Kidney tubule cell (primary cell): ENCODE data around the gene COMMD4.

Experiments used
- DNase-seq: peaks from one replicate; pipeline ENCODE4 v3.0.0-alpha.2; 2018; ENCODE audit warnings: low spot score

Gene COMMD4

GRCh38 chr15:75357976-75358673 lies 22.3 kb downstream of the COMMD4 start:
- no peak for DNase-seq

GRCh38 chr15:75358771-75359536 lies 23.1 kb downstream of the COMMD4 start:
- no peak for DNase-seq

- DNase-seq = no peak
Measured at GRCh38 chr15:75359537-75360250, 23.8 kb downstream of the COMMD4 start.

GRCh38 chr15:75360391-75360790 lies 24.5 kb downstream of the COMMD4 start:
- no peak for DNase-seq

- DNase-seq = no peak
Measured at GRCh38 chr15:75360856-75361255, 25.0 kb downstream of the COMMD4 start.

- no peak for DNase-seq
Measured at GRCh38 chr15:75361361-75361988, 25.6 kb downstream of the COMMD4 start.

- no peak for DNase-seq
Measured at GRCh38 chr15:75361989-75362641, 26.3 kb downstream of the COMMD4 start.

- no peak for DNase-seq
Measured at GRCh38 chr15:75362642-75363249, 26.9 kb downstream of the COMMD4 start.

- no peak for DNase-seq
Measured at GRCh38 chr15:75363786-75364185, 27.9 kb downstream of the COMMD4 start.

- no peak for DNase-seq
Measured at GRCh38 chr15:75364881-75365280, 29.0 kb downstream of the COMMD4 start.

- peak; percentile 38 for DNase-seq
Measured at GRCh38 chr15:75366163-75366562, 30.3 kb downstream of the COMMD4 start.

- DNase-seq = no peak
Measured at GRCh38 chr15:75367006-75367405, 31.1 kb downstream of the COMMD4 start.

- no peak for DNase-seq
Measured at GRCh38 chr15:75367406-75367912, 31.6 kb downstream of the COMMD4 start.

GRCh38 chr15:75367913-75368688 lies 32.2 kb downstream of the COMMD4 start, which contains the start of gene MAN2C1:
MAN2C1 (minus strand) TSS chr15:75368607; CDS start chr15:75368583, 24 bp downstream.
- peak; percentile 99 for DNase-seq

- no peak for DNase-seq
Measured at GRCh38 chr15:75368689-75369239, 32.9 kb downstream of the COMMD4 start.

- no peak for DNase-seq
Measured at GRCh38 chr15:75369897-75370581, 34.2 kb downstream of the COMMD4 start.

- no peak for DNase-seq
Measured at GRCh38 chr15:75371486-75371885, 35.6 kb downstream of the COMMD4 start.

- no peak for DNase-seq
Measured at GRCh38 chr15:75371901-75372688, 36.2 kb downstream of the COMMD4 start.

GRCh38 chr15:75380773-75381172 lies 44.9 kb downstream of the COMMD4 start:
- no peak for DNase-seq
